GM21723 (cell line): ENCODE results near the gene IFT25.
"Not testable (repeated sequence)": the region's sequence is repeated elsewhere in the genome, so short reads cannot be mapped to it uniquely, and the experiment has no call there.

ENCODE experiments used
- ATAC-seq: cut with Tn5 transposase; IDR thresholded peaks from one replicate; pipeline ENCODE4 v1.9.1; 2021; ENCODE audit warnings: mild to moderate bottlenecking, moderate library complexity; ENCODE audit not compliant: unreplicated experiment

IFT25 gene

GRCh38 chr1:53890522-53890941 is 55.0 kb downstream of the IFT25 start:
- ATAC-seq = no peak

GRCh38 chr1:53889304-53890298 is 55.9 kb downstream of the IFT25 start, which contains the start of gene YIPF1:
Gene YIPF1, minus strand, starts transcription at chr1:53889797. Its CDS starts 860 bp downstream, at chr1:53888937.
- ATAC-seq = peak; percentile 93

- no peak for ATAC-seq
Observed at GRCh38 chr1:53888681-53889080, 56.8 kb downstream of the IFT25 start.

- not testable (repeated sequence) for ATAC-seq
Observed at GRCh38 chr1:53883600-53883999, 61.9 kb downstream of the IFT25 start.

- ATAC-seq = not testable (repeated sequence)
Observed at GRCh38 chr1:53881853-53882252, 63.6 kb downstream of the IFT25 start.

- ATAC-seq = no peak
Observed at GRCh38 chr1:53878492-53879105, 66.9 kb downstream of the IFT25 start.

GRCh38 chr1:53875150-53875549 is 70.3 kb downstream of the IFT25 start:
- ATAC-seq = not testable (repeated sequence)

- ATAC-seq = no peak
Observed at GRCh38 chr1:53871773-53872484, 73.6 kb downstream of the IFT25 start.
